AG20443 (cell line): Measurements from ENCODE around the gene GABRG2.
"Not testable (repeated sequence)": the region's sequence is repeated elsewhere in the genome, so short reads cannot be mapped to it uniquely, and the experiment has no call there.

Source experiments
- DNase-seq: peaks from one replicate; pipeline ENCODE4 v3.0.0; 2012; ENCODE audit warnings: low spot score, mixed read lengths

The GABRG2 gene

DNA sequence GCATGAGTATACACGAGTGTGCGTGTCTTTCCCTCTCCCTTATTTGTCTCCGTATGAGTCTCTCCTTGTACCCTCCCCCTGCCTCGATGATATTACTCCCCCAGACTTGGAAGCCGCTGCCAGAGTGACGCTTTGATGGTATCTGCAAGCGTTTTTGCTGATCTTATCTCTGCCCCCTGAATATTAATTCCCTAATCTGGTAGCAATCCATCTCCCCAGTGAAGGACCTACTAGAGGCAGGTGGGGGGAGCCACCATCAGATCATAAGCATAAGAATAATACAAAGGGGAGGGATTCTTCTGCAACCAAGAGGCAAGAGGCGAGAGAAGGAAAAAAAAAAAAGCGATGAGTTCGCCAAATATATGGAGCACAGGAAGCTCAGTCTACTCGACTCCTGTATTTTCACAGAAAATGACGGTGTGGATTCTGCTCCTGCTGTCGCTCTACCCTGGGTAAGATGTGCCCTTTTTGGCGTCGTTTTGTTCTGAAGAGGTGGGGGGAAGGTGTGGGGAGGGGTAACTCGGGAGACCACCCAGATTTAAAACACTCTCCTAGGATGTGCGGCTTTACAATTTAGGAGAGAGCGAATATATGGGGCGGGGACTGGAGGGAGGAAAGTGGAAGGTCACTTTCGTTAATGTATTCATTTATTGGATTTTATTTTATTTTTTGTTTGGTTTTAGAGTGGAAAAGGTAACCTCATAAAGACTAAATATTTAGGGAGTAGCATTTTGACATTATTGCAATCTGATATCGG, at the start of gene GABRG2:
TSS of gene GABRG2 (plus strand) at position 119 of the 757 bp plus-strand sequence. CDS start at position 346, 227 bp downstream.
- DNase-seq = no peak

DNA sequence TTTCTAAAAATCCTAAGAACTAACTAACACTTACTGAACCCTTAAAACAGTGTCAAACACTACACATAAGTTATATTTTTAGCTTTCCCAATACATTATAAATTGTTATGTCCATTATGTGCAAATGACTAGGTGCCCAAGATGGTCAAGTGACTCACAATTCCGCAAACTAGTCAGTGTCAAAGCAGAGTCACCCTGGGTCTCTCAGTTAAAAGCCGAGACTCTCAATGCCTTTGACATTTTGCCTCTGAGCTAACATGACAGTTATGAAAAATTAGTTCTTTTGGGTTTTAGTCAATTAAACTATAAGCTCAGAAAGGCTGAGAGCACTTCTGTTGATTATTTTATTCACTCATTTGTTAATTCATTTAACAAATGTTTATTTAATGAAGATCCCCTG, 42.3 kb upstream of the GABRG2 start:
- DNase-seq = no peak

DNA sequence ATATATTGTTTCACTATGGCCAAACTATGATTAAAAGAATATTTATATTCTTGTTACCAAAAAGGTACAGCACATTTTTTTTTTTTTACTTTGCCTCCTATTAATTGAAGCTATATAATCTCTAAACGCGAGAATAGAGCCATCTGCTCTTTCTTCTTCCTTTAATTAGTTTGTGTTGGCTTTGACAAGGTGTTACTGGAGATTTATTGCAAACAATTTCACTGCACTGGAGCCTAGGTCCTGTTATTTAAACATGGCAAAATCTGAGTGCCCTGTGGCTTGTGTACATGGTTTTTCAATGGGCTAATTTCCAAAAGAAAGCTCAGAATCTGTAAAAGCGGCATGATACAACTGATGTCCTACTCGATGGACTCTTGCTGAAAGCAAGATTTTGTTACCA, 40.8 kb upstream of the GABRG2 start:
- DNase-seq = no peak

DNA sequence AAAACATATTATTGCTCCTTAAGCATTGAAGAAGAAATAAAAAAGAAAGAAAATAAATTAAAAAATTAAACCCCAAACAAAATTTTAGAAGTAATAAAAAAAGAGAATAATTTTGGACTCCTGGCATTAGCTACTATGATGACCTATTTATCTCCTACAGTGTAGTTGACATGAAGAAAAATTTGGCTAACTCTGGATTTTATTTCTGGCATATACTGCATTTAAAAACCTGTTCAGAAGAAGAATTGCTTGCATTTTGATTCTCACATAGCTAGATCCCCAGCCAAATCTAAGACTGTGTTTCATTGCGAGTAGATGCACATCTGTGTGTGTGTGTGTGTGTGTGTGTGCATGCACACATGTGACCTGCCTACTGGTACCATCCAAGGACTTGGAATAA, 30.1 kb upstream of the GABRG2 start:
- no peak for DNase-seq

DNA sequence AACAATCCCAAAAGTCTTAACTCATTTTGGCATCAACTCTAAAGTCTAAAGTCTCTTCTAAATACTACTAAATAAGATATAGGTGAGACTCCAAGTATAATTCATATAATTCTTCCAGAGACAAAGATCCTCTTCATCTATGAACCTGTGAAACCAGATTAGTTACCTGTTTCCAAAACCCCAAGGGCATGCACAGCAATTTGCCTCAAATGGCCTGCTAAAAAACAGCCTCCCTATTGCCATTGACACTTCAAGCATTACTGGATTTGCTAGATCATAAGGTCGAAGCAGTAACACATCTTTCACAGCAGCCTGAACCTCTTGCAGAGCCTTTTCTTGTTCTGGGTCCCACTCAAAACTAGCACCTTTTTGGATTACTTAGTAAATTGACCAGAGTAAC, 20.3 kb upstream of the GABRG2 start:
- DNase-seq = no peak

DNA sequence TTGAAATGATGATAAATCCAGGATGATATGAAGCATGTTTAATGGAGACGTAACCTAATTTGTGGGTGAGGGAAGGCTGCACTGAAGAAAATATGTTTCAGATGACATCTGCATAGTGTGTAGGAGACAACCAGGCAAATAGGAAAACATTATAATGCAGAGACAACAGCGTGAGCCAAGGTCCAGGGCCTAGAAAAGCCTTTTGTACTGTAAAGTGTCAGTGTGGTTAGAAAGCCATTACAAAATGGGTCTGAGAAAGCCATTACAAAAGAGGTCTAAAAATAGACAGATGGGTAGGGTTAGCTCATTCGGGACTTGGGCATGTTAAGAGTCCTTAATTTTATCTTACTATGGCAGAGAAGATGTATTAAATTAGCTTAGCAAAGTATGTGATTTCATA, 14.9 kb upstream of the GABRG2 start:
- DNase-seq = no peak

DNA sequence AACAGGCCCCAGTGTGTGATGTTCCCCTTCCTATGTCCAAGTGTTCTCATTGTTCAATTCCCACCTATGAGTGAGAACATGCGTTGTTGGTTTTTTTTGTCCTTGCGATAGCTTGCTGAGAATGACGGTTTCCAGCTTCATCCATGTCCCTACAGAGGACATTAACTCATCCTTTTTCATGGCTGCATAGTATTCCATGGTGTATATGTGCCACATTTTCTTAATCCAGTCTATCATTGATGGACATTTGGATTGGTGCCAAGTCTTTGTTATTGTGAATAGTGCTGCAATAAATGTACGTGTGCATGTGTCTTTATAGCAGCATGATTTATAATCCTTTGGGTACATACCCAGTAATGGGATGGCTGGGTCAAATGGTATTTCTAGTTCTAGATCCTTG, 12.5 kb upstream of the GABRG2 start:
- not testable (repeated sequence) for DNase-seq

DNA sequence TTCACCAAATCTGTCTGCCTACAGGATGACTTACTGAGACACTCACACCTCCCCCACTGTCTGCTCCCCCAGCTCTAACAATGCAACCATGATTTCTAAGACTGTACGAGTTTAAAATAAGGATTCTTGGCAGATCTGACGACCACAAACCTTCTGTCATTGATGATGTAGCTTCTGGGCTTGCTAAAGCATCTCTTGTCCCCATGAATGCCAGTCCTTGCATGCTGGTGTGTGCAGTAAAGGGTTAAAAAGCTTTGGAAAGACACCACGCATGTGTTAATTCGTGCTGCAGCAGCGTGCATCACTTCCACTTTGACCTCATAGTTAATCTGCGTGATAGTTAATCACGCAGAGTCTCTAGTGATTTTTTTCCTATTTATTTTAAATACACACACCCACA, 411 bp upstream of the GABRG2 start:
- no peak for DNase-seq

DNA sequence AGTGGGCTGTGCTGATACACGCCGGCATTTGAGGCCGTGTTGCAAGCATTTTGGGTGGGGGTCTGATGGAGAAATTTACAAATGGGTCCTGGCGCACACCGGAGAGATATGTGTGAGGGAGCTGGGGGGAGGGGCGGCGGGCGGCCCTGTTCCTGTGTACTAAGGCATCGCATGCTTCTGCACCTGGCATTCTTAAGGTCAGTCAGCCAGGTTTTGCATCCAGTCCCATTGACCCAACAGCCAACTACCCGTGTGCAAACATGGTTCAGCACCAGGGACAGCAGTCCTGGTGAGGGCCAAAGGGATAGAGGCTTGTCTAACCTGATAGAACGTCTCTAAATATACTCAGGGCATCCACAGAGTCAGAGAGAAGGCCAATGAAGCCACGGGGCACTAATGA, 839 bp downstream of the GABRG2 start:
- DNase-seq = peak; percentile 11

DNA sequence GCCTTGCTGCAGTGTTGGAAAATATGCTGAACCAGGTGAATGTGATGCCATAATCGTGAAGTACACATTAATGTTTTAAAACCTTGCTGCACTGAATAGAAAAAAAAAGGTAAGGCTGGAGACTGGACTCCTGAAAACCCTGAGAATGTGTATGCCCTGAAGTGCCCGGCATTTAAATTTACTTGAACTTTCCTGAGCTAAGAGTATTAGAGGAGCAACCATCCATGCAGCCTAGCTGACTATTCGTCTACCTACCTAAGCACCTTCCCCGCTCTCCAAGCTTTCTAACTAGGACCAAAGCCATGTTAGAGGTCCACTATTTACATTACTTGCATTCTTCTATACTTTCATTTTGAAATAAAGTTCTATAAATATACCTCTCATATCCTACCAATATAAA, 1.4 kb downstream of the GABRG2 start:
- DNase-seq = no peak

DNA sequence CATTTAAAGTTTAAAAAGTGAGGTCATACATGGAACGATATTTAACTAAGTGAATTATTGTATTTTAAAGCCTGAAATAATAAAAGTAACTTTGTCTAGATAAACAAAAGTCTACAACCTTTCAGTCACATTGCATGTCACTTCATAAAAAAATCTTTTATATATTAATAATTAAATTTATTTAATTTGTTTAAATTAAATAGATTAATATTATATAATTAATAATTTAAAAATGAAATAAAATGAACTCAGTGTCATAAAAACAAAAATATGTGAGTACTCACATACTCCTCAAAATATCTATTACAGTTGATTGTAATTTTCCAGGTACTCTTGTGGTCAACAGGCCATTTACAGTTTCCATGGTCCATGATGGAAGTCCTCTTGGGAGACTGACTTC, 11.2 kb downstream of the GABRG2 start:
- DNase-seq = no peak

DNA sequence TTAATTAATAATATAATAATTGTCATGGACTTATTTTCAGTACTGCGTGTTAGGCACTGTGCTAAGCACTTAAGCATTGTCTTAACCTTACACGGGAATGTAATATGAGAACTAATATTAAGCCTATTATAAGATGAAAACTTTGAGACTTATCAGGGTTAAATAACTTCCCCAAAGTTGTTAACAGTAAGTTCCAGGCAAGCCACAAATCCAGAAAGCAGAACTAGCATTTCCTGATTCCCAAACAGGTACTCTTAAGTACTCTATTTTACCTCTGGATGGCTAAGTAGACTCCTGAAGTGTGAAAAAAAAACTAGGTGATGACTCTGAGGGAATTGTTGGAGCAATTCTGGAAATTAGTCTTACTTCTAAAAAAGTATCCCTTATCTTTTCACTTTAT, 23.8 kb downstream of the GABRG2 start:
- DNase-seq = no peak

DNA sequence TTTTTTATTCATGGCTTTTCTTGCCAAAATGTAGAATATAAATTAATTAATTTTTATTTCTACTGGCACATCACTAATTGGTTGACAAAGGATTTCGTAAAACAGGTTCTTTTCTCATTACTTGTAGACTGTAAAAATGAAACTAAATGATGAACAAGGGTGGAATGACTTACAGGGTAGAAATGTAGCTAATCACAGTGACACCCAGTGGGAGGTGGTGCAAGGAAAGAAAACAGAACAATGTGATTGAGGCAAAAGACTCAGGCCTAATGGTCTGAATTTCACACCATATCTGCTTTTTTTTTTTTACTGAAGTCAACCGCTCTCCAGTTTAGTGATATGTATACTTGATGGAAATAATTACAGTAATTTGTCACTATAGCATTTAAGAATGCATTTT, 28.9 kb downstream of the GABRG2 start:
- DNase-seq = no peak

DNA sequence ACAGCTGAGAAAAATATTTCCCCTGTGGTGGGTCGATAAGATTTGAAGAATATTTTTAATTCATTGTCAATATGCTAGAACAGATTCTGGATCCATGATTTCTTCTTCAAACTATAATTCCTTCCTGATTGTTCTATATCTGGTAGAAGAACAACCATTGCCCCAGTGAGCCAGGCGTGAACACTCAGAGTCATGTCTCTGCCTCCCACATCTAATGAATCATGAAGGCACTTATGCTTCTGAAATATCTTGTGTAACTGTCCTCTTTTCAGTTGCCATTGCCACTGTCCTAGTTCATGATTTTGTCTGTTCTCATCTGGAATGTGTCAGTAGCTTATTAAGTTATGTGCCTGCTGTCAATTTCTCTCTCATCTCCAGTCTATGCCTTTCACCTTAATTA, 40.0 kb downstream of the GABRG2 start:
- DNase-seq = no peak

DNA sequence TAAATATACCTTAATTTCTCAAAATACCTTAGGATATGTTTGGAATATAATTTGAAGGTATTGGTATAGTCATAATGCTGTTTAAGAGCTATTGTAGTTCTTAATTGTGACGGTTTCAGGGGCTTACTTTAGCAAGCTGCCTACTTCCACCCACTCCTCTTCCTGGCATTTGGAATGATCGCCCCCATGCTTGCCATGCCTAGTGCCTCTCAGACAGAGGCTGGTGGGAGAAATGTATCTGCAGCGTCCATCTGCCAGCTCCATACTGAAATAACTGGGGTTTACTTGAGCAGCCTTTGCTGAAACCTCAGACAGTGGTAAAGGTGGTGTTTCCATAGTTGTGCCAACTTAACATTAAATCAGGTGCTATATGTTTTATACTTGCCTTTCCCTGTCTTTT, 52.2 kb downstream of the GABRG2 start:
- no peak for DNase-seq

DNA sequence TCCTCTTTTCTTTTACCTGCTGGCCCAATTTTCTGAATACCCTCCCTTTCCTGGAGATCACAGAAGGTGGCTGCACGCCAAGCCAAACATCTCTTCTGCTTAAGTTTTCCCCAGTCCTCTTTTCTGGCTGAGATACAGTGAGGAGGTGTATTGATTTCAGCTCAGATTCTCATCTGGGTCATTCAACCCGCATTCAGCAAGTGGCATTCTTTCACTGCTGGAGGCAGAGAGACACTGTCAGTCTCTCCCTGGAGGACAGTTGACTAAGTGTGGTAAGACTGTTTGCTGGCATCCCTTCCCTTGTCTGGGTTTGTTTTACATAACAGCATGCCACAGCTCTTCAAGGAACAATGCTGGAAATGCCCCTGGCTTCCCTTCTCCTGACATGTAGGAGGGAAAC, 60.5 kb downstream of the GABRG2 start:
- DNase-seq = no peak

DNA sequence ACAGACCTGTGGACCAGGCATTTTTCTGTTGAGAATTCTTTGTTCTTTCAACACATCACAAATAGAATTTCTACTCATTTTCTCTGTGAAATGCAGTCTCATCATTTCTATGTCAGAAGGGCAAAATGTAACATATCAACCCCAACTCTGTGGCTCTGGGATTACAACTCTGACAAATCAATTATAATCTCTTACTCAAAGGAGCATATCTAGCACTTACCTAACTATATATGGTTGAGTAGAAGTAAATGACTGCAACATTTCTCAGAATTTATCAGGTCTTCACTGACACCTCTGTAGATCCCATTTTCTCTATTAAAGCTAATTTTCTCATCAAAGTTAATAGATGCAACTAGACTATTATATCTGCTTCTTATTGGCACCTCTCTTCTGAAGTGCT, 64.8 kb downstream of the GABRG2 start:
- no peak for DNase-seq

DNA sequence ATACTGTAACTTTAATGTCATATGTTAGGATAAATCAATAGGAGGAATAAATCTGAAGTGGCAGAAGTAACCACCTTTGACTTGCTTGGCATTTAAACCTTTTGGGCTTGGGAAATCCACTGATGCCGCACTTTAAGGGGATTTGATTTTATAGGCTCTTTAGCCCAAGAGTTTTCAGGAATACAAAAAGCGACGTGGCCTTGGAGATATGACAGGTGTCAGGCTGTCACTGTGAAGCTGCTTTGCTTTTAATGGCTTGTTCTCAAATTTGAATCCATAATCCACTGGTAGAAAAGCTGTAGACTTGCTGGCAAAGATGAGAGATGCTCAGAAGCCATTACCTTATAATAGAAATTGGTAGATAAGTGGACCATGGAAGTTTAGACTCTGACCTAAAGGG, 71.6 kb downstream of the GABRG2 start:
- DNase-seq = no peak

DNA sequence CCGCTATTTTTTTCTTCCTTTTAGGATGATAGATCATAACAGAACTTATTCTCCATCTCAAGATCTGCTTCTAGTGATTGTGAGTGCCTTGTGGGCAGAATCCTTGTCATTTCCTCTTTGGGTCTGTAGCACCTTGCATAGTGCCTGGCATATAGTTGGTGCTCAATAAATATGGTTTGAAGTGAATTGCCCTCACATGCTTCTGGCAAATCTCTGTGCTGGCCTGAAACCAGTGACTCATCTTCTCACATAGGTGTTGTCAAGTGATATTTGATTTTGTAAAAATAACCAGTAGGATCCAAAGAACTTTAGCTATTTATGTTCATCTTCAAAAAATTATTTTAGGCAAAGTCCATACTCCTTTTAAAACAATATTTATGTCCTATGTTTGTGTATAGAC, 86.7 kb downstream of the GABRG2 start:
- no peak for DNase-seq

DNA sequence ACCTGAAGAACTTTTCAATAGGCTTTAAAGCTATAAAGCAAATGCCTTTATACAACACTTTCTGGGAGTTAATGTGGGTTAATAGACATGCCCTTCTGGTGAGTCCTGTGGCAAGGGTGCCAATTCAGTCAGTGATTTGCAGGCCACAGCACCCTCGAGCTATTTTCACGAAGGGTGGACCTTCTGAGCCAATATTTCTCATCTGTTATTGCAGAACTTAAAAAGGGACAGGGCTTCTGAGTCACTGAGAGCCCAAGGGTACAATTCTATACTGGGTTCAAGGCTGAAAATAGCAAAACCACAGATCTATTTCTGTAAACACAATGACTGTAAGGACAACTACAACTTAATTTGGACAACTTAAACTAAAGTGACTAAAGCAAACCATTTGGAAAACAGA, 92.8 kb downstream of the GABRG2 start:
- no peak for DNase-seq

DNA sequence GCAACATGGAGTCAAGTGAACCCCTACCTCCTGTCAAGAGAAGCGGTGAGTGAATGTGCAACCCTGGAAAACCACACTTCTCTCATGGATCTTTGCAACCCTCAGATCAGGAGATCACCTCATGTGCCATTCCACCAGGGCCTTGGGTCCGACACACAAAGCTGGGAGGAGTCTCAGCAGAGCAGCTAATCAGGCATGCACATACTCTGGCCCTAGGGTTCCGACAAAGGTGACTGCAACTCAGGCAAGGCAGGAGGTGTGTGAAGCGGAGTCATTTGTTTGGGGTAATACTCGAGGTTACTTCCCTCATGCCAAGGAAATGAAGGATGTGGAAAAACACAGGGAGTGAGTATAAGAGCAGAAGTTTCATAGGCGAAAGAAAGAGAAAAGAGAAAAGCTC, 96.1 kb downstream of the GABRG2 start:
- no peak for DNase-seq

DNA sequence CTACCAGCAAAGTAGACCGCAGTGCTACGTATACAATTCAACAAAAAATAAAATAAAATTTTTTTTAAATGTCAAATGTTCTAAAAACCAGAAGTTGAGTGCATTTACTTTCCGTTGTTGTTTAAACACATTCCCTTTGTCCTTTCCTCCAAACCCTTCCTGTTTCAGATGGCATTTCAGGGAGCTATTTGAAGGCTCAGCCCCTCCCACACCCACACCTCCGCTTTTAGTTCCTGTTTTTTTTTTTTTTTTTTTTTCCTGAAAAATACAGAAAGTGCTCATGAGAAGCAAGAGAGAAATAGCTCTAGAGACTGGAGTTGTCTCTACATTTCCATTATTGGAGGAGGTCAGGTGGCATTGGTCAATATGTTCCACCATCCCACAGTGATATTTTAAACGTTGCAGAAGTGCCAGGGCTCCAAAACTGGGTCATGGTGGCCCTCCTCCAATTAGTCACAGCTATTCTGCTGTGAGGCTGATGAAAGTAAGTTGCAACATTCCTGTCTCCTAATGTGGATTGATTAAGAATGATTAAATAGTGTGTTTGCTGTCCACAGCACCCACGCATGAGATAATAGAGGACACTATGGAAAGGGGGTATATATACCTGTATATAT, 106.9 kb downstream of the GABRG2 start:
- no peak for DNase-seq

DNA sequence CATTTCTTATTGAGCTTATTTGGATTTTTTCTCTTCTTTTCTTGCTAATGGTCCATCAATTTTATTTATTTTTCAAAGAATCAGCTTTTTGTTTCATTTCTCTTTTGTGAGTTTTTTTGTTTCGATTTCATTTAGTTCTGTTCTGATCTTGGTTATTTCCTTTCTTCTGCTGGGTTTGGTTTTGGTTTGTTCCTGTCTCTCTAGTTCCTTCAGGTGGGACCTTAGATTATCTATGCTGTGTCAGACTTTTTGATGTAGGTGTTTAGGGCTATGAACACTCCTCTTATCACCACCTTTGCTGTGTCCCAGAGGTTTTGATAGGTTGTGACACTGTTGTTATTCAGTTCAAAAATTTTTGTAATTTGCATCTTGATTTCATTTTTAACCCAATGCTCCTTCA, 119.8 kb downstream of the GABRG2 start:
- DNase-seq = no peak

DNA sequence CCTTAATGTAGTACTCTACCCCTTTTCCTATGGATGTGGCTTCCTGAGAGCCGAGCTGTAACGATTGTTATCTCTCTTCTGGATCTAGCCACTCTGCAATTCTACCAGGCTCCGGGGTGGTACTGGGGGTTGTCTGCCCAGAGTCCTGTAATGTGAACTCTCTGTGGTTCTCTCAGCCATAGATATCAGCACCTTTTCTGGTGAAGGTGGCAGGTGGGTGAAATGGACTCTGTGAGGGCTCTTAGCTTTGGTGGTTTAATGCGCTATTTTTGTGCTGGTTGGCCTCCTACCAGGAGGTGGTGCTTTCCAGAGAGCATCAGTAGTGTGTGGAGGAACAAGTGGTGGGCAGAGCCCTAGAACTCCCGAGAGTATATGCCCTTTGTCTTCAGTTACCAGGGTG, 122.1 kb downstream of the GABRG2 start:
- DNase-seq = no peak
